Measurements from ENCODE around the gene DEFB125.

DNA sequence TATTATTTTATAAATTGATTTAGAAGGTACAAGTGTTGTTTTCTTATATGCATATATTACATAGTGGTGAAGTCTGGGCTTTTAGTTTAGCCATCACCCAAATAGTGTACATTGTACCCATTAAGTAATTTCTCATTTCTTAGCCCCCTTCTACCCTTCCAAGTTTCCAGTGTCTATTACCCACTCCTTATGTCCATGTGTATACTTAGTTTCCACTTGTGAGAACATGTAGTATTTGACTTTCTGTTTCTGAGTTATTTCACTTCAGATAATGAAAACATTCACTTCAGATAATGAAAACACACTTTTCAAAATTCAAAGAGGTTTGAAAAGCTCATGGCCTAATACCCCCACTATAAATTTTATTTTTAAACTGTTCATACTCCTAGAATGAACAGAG is 14.5 kb downstream of the DEFB125 start:
- no peak for TF ChIP-seq ZNF274 (IDR thresholded peaks at IDR 0.05; ENCODE audit: low read depth, low read length)
- no peak for TF ChIP-seq YY1 (IDR thresholded peaks at IDR 0.05; ENCODE audit: insufficient read depth, insufficient read length)
